ENCODE measurements around the gene B3GNT5.

DNA sequence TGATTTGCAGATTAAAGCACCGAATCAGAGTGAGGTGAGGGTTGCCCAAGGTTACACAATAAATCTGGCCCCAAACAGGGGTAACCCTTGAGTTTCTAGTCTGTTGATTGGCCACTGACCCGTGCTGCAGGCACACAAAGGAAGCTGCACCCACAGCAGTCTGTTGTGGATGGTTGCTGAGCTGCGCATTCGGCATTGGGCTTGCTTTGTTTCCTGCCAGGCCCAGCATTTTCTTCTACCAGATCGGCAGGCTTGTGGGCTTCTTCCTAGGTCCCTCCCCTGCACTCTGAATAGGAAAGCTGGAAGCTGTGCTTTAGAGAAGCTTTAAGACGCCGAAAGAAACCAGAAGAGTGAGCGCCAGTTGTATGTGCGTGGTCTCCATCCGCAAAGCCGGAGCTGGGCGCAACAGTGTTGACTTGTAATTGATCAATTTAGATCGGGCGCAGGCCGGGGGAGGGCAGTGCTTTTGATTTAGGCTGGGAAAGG lies 12.1 kb downstream of the B3GNT5 start:
- TF ChIP-seq, protein P1, sequence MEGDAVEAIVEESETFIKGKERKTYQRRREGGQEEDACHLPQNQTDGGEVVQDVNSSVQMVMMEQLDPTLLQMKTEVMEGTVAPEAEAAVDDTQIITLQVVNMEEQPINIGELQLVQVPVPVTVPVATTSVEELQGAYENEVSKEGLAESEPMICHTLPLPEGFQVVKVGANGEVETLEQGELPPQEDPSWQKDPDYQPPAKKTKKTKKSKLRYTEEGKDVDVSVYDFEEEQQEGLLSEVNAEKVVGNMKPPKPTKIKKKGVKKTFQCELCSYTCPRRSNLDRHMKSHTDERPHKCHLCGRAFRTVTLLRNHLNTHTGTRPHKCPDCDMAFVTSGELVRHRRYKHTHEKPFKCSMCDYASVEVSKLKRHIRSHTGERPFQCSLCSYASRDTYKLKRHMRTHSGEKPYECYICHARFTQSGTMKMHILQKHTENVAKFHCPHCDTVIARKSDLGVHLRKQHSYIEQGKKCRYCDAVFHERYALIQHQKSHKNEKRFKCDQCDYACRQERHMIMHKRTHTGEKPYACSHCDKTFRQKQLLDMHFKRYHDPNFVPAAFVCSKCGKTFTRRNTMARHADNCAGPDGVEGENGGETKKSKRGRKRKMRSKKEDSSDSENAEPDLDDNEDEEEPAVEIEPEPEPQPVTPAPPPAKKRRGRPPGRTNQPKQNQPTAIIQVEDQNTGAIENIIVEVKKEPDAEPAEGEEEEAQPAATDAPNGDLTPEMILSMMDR (conservative IDR thresholded peaks at IDR 0.05; ENCODE audit: low read length), result no peak
- no peak for TF ChIP-seq EZH2phosphoT487 (IDR thresholded peaks at IDR 0.05; ENCODE audit: borderline replicate concordance)
